ENCODE results near the gene COG3. TPM values are rescaled to one million over a fixed set of nuclear protein-coding genes. Genes with fewer than 3 reads are reported as not detected.
A peak's percentile ranks its signal among the peaks of the same experiment; 100 is the strongest.

The COG3 gene
- total and polyA plus RNA-seq, 2 of the 13 experiments (the other 11 are each of a cell fraction or from before 2014, with no cell fraction given) = 37.8 to 47.5 TPM

- TF ChIP-seq, protein P1, sequence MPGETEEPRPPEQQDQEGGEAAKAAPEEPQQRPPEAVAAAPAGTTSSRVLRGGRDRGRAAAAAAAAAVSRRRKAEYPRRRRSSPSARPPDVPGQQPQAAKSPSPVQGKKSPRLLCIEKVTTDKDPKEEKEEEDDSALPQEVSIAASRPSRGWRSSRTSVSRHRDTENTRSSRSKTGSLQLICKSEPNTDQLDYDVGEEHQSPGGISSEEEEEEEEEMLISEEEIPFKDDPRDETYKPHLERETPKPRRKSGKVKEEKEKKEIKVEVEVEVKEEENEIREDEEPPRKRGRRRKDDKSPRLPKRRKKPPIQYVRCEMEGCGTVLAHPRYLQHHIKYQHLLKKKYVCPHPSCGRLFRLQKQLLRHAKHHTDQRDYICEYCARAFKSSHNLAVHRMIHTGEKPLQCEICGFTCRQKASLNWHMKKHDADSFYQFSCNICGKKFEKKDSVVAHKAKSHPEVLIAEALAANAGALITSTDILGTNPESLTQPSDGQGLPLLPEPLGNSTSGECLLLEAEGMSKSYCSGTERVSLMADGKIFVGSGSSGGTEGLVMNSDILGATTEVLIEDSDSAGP (CRISPR knock-in tag; IDR thresholded peaks at IDR 0.05; ENCODE audit: borderline replicate concordance) = no peak
- TF ChIP-seq FOXK2 (IDR thresholded peaks at IDR 0.05) = no peak
- no peak; the same call in 1 of the 2 replicates for TF ChIP-seq TCF7 (IDR thresholded peaks at IDR 0.05; ENCODE audit: low read depth)
- no peak; the same call in 1 of the 2 replicates for TF ChIP-seq PITX1 (CRISPR knock-in tag; IDR thresholded peaks at IDR 0.05)
- no peak for TF ChIP-seq ZNF160 (CRISPR knock-in tag; IDR thresholded peaks at IDR 0.05)
- peak in 1 of 2 experiments; percentile 54; a peak in 1 of 4 replicates for TF ChIP-seq KLF16 (CRISPR knock-in tag; IDR thresholded peaks at IDR 0.05)
- TF ChIP-seq TEAD3 (CRISPR knock-in tag; optimal IDR thresholded peaks at IDR 0.05; ENCODE audit: borderline replicate concordance) = peak; percentile 36
- TF ChIP-seq NR2C2 (CRISPR knock-in tag; IDR thresholded peaks at IDR 0.05; ENCODE audit: borderline replicate concordance) = peak; percentile 56; the same call in 1 of the 2 replicates
- TF ChIP-seq MIXL1 (CRISPR knock-in tag; IDR thresholded peaks at IDR 0.05) = peak; percentile 45; the same call in 1 of the 2 replicates
- TF ChIP-seq ZNF737 (CRISPR knock-in tag; IDR thresholded peaks at IDR 0.05; ENCODE audit: borderline replicate concordance) = no peak
- no peak for TF ChIP-seq ZNF687 (CRISPR knock-in tag; IDR thresholded peaks at IDR 0.05)
- no peak for TF ChIP-seq MLXIP (CRISPR knock-in tag; IDR thresholded peaks at IDR 0.05; ENCODE audit: borderline replicate concordance)
- no peak for TF ChIP-seq HNRNPL (IDR thresholded peaks at IDR 0.05; ENCODE audit: low read depth, low read length)
- TF ChIP-seq, protein P2, sequence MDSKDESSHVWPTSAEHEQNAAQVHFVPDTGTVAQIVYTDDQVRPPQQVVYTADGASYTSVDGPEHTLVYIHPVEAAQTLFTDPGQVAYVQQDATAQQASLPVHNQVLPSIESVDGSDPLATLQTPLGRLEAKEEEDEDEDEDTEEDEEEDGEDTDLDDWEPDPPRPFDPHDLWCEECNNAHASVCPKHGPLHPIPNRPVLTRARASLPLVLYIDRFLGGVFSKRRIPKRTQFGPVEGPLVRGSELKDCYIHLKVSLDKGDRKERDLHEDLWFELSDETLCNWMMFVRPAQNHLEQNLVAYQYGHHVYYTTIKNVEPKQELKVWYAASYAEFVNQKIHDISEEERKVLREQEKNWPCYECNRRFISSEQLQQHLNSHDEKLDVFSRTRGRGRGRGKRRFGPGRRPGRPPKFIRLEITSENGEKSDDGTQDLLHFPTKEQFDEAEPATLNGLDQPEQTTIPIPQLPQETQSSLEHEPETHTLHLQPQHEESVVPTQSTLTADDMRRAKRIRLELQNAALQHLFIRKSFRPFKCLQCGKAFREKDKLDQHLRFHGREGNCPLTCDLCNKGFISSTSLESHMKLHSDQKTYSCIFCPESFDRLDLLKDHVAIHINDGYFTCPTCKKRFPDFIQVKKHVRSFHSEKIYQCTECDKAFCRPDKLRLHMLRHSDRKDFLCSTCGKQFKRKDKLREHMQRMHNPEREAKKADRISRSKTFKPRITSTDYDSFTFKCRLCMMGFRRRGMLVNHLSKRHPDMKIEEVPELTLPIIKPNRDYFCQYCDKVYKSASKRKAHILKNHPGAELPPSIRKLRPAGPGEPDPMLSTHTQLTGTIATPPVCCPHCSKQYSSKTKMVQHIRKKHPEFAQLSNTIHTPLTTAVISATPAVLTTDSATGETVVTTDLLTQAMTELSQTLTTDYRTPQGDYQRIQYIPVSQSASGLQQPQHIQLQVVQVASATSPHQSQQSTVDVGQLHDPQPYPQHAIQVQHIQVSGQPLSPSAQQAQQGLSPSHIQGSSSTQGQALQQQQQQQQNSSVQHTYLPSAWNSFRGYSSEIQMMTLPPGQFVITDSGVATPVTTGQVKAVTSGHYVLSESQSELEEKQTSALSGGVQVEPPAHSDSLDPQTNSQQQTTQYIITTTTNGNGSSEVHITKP (CRISPR knock-in tag; IDR thresholded peaks at IDR 0.05; ENCODE audit: low read depth) = 0 out of 2 replicates have a peak, but pooled peaks have one; percentile 14
Observed at GRCh38 chr13:45434556-45435371, 30.0 kb upstream of the COG3 start (continued).
